ENCODE results near the gene SRM. TPM values are rescaled to one million over a fixed set of nuclear protein-coding genes. Genes with fewer than 3 reads are reported as not detected.

SRM gene
- total RNA-seq, 2 experiments from 2014 or later, result 65.2 to 208 TPM

GRCh38 chr1:11046270-11046566 is 13.6 kb downstream of the SRM start:
- TF ChIP-seq EZH2phosphoT487 (IDR thresholded peaks at IDR 0.05; ENCODE audit: borderline replicate concordance, low read depth, low read length) (no peak), CTCF (conservative IDR thresholded peaks at IDR 0.05; ENCODE audit: low read length) (no peak)
- Histone ChIP-seq H3K4me1 (ENCODE audit: insufficient read depth, low read length, poor library complexity, severe bottlenecking) (peaks cover 2% of the 10 kb centered on the region), H3K27ac (ENCODE audit: low read depth, low read length, poor library complexity, severe bottlenecking) (no peak overlapping the region), H2AFZ (ENCODE audit: low read length) (no peak overlapping the region), H3K79me2 (ENCODE audit: insufficient read depth, low read depth, low read length) (no peaks in the 10 kb centered on the region), H3K4me3 (ENCODE audit: low read depth, low read length, poor library complexity, severe bottlenecking) (no peak overlapping the region), H3K4me2 (ENCODE audit: low read length) (no peak overlapping the region), H3K9me3 (ENCODE audit: low read length) (no peaks in the 10 kb centered on the region), H3K36me3 (ENCODE audit: insufficient read depth, low read length) (no peaks in the 10 kb centered on the region), H3K9me2 (ENCODE audit: insufficient read depth, low read length) (no peaks in the 10 kb centered on the region), H4K20me1 (ENCODE audit: insufficient read depth, low read length) (no peaks in the 10 kb centered on the region)
- BruUV-seq (replicated peaks), result no TSS peak
- ChIA-PET POLR2A (interaction anchor here (0.6 kb wide), 1 partner anchor 17 kb away, joined by 3 read pairs; no protein-coding TSS in a partner anchor), CTCF (ENCODE audit: unreplicated experiment) (no interaction called here)
- intact Hi-C loops (cut with micrococcal nuclease; ENCODE audit: unreplicated experiment), result no loop called here
- DNase-seq (ENCODE audit: low spot score), result no peak

- POLR2A ChIA-PET, result interaction anchor here (0.6 kb wide), 1 partner anchor 17 kb away, joined by 3 read pairs; no protein-coding TSS in a partner anchor
- no TSS peak for BruUV-seq (replicated peaks)
- no peaks in the 10 kb centered on the region for H4K20me1 ChIP-seq (ENCODE audit: insufficient read depth, low read length)
- no peaks in the 10 kb centered on the region for H3K79me2 ChIP-seq (ENCODE audit: insufficient read depth, low read depth, low read length)
- no peaks in the 10 kb centered on the region for H3K9me3 ChIP-seq (ENCODE audit: low read length)
- CTCF ChIA-PET (ENCODE audit: unreplicated experiment), result no interaction called here
- H3K36me3 ChIP-seq (ENCODE audit: insufficient read depth, low read length), result no peaks in the 10 kb centered on the region
- H3K27ac ChIP-seq (ENCODE audit: low read depth, low read length, poor library complexity, severe bottlenecking), result no peak overlapping the region
- H3K4me1 ChIP-seq (ENCODE audit: insufficient read depth, low read length, poor library complexity, severe bottlenecking), result no peaks in the 10 kb centered on the region
- intact Hi-C loops (cut with micrococcal nuclease; ENCODE audit: unreplicated experiment), result no loop called here
- no peak overlapping the region for H3K4me3 ChIP-seq (ENCODE audit: low read depth, low read length, poor library complexity, severe bottlenecking)
- no peak for DNase-seq (ENCODE audit: low spot score)
- H3K4me2 ChIP-seq (ENCODE audit: low read length), result no peak overlapping the region
- H2AFZ ChIP-seq (ENCODE audit: low read length), result no peak overlapping the region
- TF ChIP-seq EZH2phosphoT487 (IDR thresholded peaks at IDR 0.05; ENCODE audit: borderline replicate concordance, low read depth, low read length), result no peak
- TF ChIP-seq CTCF (conservative IDR thresholded peaks at IDR 0.05; ENCODE audit: low read length), result no peak
- no peaks in the 10 kb centered on the region for H3K9me2 ChIP-seq (ENCODE audit: insufficient read depth, low read length)
Observed at GRCh38 chr1:11045428-11046269, 14.2 kb downstream of the SRM start.

GRCh38 chr1:11044849-11045427 is 14.9 kb downstream of the SRM start:
- Histone ChIP-seq H3K36me3 (ENCODE audit: insufficient read depth, low read length) (no peaks in the 10 kb centered on the region), H3K4me3 (ENCODE audit: low read depth, low read length, poor library complexity, severe bottlenecking) (no peak overlapping the region), H3K9me3 (ENCODE audit: low read length) (no peaks in the 10 kb centered on the region), H3K9me2 (ENCODE audit: insufficient read depth, low read length) (no peaks in the 10 kb centered on the region), H4K20me1 (ENCODE audit: insufficient read depth, low read length) (no peaks in the 10 kb centered on the region), H3K4me1 (ENCODE audit: insufficient read depth, low read length, poor library complexity, severe bottlenecking) (no peaks in the 10 kb centered on the region), H3K4me2 (ENCODE audit: low read length) (no peak overlapping the region), H3K79me2 (ENCODE audit: insufficient read depth, low read depth, low read length) (no peaks in the 10 kb centered on the region), H3K27ac (ENCODE audit: low read depth, low read length, poor library complexity, severe bottlenecking) (no peak overlapping the region), H2AFZ (ENCODE audit: low read length) (no peak overlapping the region)
- CTCF ChIA-PET (ENCODE audit: unreplicated experiment), result no interaction called here
- BruUV-seq (replicated peaks), result no TSS peak
- DNase-seq (ENCODE audit: low spot score), result no peak
- POLR2A ChIA-PET, result no interaction called here
- intact Hi-C loops (cut with micrococcal nuclease; ENCODE audit: unreplicated experiment), result no loop called here
- TF ChIP-seq CTCF (conservative IDR thresholded peaks at IDR 0.05; ENCODE audit: low read length) (no peak), EZH2phosphoT487 (IDR thresholded peaks at IDR 0.05; ENCODE audit: borderline replicate concordance, low read depth, low read length) (no peak)

Data from OCI-LY7 (cell line).